OCI-LY1 (cell line): Measurements from ENCODE around the gene ST3GAL4.

ENCODE experiments used
- H2AFZ ChIP-seq: fragments of 200-600 bp; sonication (generic), shearing (Covaris generic); 2 replicates; pipeline ENCODE4 v1.6.0; 2014; ENCODE audit warnings: antibody characterized with exemption, mild to moderate bottlenecking, low read length
- H3F3A ChIP-seq: fragments of 200-600 bp; sonication (generic), shearing (Covaris generic); 2 replicates; pipeline ENCODE4 v1.6.0; 2014; ENCODE audit warnings: mild to moderate bottlenecking, antibody characterized with exemption, low read length, moderate library complexity; ENCODE audit not compliant: insufficient read depth
- H3K27ac ChIP-seq: fragments of 200-600 bp; sonication (generic); 2 replicates; pipeline ENCODE4 v1.5.1; 2014; ENCODE audit warnings: low read length, mixed run types, mild to moderate bottlenecking, low read depth; ENCODE audit not compliant: poor library complexity, severe bottlenecking
- H3K27me3 ChIP-seq: fragments of 200-600 bp; sonication (generic); 2 replicates; pipeline ENCODE4 v1.6.0; 2014; ENCODE audit warnings: antibody characterized with exemption, mild to moderate bottlenecking, low read length, moderate library complexity; ENCODE audit not compliant: insufficient read depth
- H3K36me3 ChIP-seq: fragments of 200-600 bp; sonication (generic); 2 replicates; pipeline ENCODE4 v1.6.1; 2014; ENCODE audit warnings: mild to moderate bottlenecking, antibody characterized with exemption, low read length, moderate library complexity, mixed read lengths; ENCODE audit not compliant: insufficient read depth
- H3K4me1 ChIP-seq: fragments of 200-600 bp; sonication (generic); 2 replicates; pipeline ENCODE4 v1.5.1; 2014; ENCODE audit warnings: mild to moderate bottlenecking, low read length, moderate library complexity; ENCODE audit not compliant: insufficient read depth, severe bottlenecking
- H3K4me2 ChIP-seq: fragments of 200-600 bp; sonication (generic), shearing (Covaris generic); 2 replicates; pipeline ENCODE4 v1.6.1; 2014; ENCODE audit warnings: low read length
- H3K4me3 ChIP-seq: fragments of 200-600 bp; sonication (generic); 2 replicates; pipeline ENCODE4 v1.5.1; 2014; ENCODE audit warnings: low read length, low read depth, mild to moderate bottlenecking, mixed read lengths; ENCODE audit not compliant: poor library complexity, severe bottlenecking
- H3K79me2 ChIP-seq: fragments of 200-600 bp; shearing (Covaris generic); 2 replicates; pipeline ENCODE4 v1.6.1; 2016; ENCODE audit warnings: mixed run types, low read length, mixed read lengths; ENCODE audit not compliant: insufficient read depth
- H3K9ac ChIP-seq: fragments of 200-600 bp; sonication (generic), shearing (Covaris generic); 2 replicates; pipeline ENCODE4 v1.6.1; 2014; ENCODE audit warnings: mild to moderate bottlenecking, low read length, mixed read lengths
- H3K9me2 ChIP-seq: fragments of 200-600 bp; sonication (generic), shearing (Covaris generic); 2 replicates; pipeline ENCODE4 v1.6.1; 2014; ENCODE audit warnings: low read depth, mild to moderate bottlenecking, low read length, mixed read lengths
- H3K9me3 ChIP-seq: fragments of 200-600 bp; shearing (Covaris generic); 2 replicates; pipeline ENCODE4 v1.6.1; 2014; ENCODE audit warnings: low read length, mixed read lengths
- H4K20me1 ChIP-seq: fragments of 200-600 bp; sonication (generic), shearing (Covaris generic); 2 replicates; pipeline ENCODE4 v1.6.0; 2016; ENCODE audit warnings: mild to moderate bottlenecking, low read length; ENCODE audit not compliant: insufficient read depth
- CTCF ChIP-seq: fragments of 200-600 bp; sonication (generic), shearing (Covaris generic); IDR thresholded peaks from 2 replicates; pipeline ENCODE4 v1.5.1; 2017; ENCODE audit warnings: mild to moderate bottlenecking, antibody characterized with exemption, low read length, moderate library complexity, mixed read lengths
- EZH2 ChIP-seq: fragments of 200-600 bp; sonication (generic), shearing (Covaris generic); IDR thresholded peaks from 2 replicates; pipeline ENCODE4 v1.8.0; 2017; ENCODE audit warnings: borderline replicate concordance, mixed run types, mild to moderate bottlenecking, antibody characterized with exemption, low read length, moderate library complexity, mixed read lengths

Gene ST3GAL4

GRCh38 chr11:126343051-126343450 lies 12.4 kb upstream of the ST3GAL4 start:
- no peaks in the 10 kb centered on the region for H3K9me3 ChIP-seq
- TF ChIP-seq CTCF (no peak), EZH2 (no peak)
- peaks cover 48% of the 10 kb centered on the region; the same call in 1 of the 2 replicates for H3K36me3 ChIP-seq
- no peaks in the 10 kb centered on the region for H3K79me2 ChIP-seq
- no peak overlapping the region for H2AFZ ChIP-seq
- no peak overlapping the region for H3K4me3 ChIP-seq
- H3K27me3 ChIP-seq: no peaks in the 10 kb centered on the region
- no peaks in the 10 kb centered on the region for H3K4me1 ChIP-seq
- H3F3A ChIP-seq: no peaks in the 10 kb centered on the region
- H3K4me2 ChIP-seq: no peak overlapping the region
- H4K20me1 ChIP-seq: no peaks in the 10 kb centered on the region
- H3K27ac ChIP-seq: no peak overlapping the region
- no peaks in the 10 kb centered on the region for H3K9me2 ChIP-seq
- no peak overlapping the region for H3K9ac ChIP-seq

DNA sequence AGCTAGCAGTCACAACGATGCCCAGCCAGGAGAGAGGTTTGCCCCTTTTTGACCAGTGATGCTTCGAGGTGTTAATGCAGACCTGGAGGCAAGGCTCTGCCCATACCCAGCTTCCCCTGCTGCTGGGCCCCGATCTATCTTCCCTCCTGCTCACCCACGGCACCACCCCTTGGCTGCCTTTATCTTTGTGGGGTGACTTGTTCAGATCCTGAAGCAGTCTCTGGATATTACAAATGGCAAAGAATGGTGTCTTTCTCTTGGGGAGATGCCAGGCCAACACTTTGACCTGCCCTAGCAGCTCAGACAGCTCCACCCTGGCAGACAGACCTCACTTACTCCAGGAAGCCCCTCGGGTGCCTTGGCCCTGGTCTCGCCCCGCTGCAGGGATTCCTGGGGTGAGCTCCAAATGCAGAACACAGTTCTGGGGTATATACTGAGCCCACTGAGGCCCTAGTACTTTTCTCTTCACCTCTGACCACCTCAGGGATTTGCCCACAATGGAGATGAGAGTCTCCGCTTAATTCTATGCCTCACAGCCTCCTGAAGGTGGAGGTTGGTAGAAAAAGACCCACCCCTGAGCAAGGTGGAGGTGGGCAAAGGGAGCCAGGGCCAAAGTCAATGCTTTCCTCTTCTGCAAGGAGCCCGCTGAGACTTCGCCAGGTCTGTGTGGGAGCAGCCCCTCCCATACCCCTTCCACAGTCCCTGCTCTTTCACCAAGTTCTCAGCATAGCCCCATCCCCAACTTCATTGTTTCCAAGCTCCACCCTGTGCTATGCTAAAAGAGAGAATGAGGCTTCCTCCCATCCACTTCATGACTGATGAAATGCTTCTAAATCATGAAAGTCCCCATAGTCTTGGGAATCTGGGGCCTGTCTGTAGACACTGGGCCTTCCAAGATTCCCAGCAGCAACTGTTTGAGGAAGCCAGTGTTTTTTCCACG lies 11.1 kb upstream of the ST3GAL4 start:
- H3K9ac ChIP-seq: no peak overlapping the region
- no peaks in the 10 kb centered on the region for H3K9me3 ChIP-seq
- TF ChIP-seq EZH2 (no peak), CTCF (no peak)
- H3K4me2 ChIP-seq: no peak overlapping the region
- H3K9me2 ChIP-seq: no peaks in the 10 kb centered on the region
- peaks cover 39% of the 10 kb centered on the region; the same call in 1 of the 2 replicates for H3K36me3 ChIP-seq
- no peaks in the 10 kb centered on the region for H3K79me2 ChIP-seq
- no peak overlapping the region for H3K27ac ChIP-seq
- H3K4me1 ChIP-seq: no peaks in the 10 kb centered on the region
- H3F3A ChIP-seq: no peaks in the 10 kb centered on the region
- H4K20me1 ChIP-seq: no peaks in the 10 kb centered on the region
- H2AFZ ChIP-seq: no peak overlapping the region
- no peak overlapping the region for H3K4me3 ChIP-seq
- no peaks in the 10 kb centered on the region for H3K27me3 ChIP-seq

DNA sequence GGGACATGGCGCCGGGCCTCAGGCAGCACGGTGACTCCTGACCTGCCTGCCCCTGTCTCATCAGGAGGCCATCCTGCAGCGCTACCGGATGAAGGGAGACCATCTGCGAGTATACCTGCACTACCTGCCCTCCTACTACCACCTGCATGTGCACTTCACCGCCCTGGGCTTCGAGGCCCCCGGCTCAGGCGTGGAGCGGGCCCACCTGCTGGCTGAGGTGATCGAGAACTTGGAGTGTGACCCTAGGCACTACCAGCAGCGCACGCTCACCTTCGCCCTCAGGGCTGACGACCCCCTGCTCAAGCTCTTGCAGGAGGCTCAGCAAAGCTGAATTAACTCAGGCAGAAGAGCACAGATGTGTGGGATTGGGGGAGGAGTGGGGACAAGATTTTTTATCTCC lies 10.2 kb upstream of the ST3GAL4 start:
- H3K4me3 ChIP-seq: no peak overlapping the region
- no peak overlapping the region for H3K27ac ChIP-seq
- H3K79me2 ChIP-seq: no peaks in the 10 kb centered on the region
- TF ChIP-seq CTCF (no peak), EZH2 (no peak)
- H4K20me1 ChIP-seq: no peaks in the 10 kb centered on the region
- H3K36me3 ChIP-seq: peaks cover 38% of the 10 kb centered on the region; the same call in 1 of the 2 replicates
- no peaks in the 10 kb centered on the region for H3K4me1 ChIP-seq
- no peaks in the 10 kb centered on the region for H3K9me2 ChIP-seq
- no peak overlapping the region for H3K9ac ChIP-seq
- H3F3A ChIP-seq: no peaks in the 10 kb centered on the region
- no peak overlapping the region for H2AFZ ChIP-seq
- no peak overlapping the region for H3K4me2 ChIP-seq
- H3K9me3 ChIP-seq: no peaks in the 10 kb centered on the region
- no peaks in the 10 kb centered on the region for H3K27me3 ChIP-seq
